Progenitor cell of endocrine pancreas (in vitro differentiated cells): ENCODE data around the gene ITSN2. TPM values are rescaled to one million over a fixed set of nuclear protein-coding genes. Genes with fewer than 3 reads are reported as not detected.
"Not testable (repeated sequence)": the region's sequence is repeated elsewhere in the genome, so short reads cannot be mapped to it uniquely, and the experiment has no call there.

Source experiments
- DNase-seq: peaks from one replicate; pipeline ENCODE4 v3.0.0; 2021; ENCODE audit warnings: low spot score; ENCODE audit not compliant: unreplicated experiment
- H3K27ac Mint-ChIP-seq: 2 replicates; pipeline ENCODE4 v1.8.0; 2021; ENCODE audit warnings: mild to moderate bottlenecking, moderate library complexity, mixed read lengths
- H3K27me3 Mint-ChIP-seq: 2 replicates; pipeline ENCODE4 v1.8.0; 2021; ENCODE audit warnings: mixed read lengths
- H3K36me3 Mint-ChIP-seq: 2 replicates; pipeline ENCODE4 v1.8.0; 2022; ENCODE audit warnings: mixed read lengths; ENCODE audit not compliant: insufficient read depth
- H3K4me1 Mint-ChIP-seq: 2 replicates; pipeline ENCODE4 v1.8.0; 2021; ENCODE audit warnings: low read depth, mixed read lengths
- H3K4me3 Mint-ChIP-seq: 2 replicates; pipeline ENCODE4 v1.8.0; 2021; ENCODE audit warnings: low read depth, mild to moderate bottlenecking, moderate library complexity, mixed read lengths
- H3K9me3 Mint-ChIP-seq: 2 replicates; pipeline ENCODE4 v1.8.0; 2021; ENCODE audit warnings: low read depth, mixed read lengths
- total RNA-seq: library from RNA; stranded (reverse); gene quantifications from 2 replicates; pipeline ENCODE4 v1.2.1, GENCODE V29; 2021
- TF ChIP-seq, protein P1 (sequence below): fragments of 200-600 bp; sonication (generic); IDR thresholded peaks from one replicate; pipeline ENCODE4 v1.5.0; 2021; ENCODE audit warnings: antibody characterized with exemption, mild to moderate bottlenecking; ENCODE audit not compliant: unreplicated experiment

ITSN2 gene
- total RNA-seq, 1 donor from 2014 or later, result 26.7 TPM

- no peak for DNase-seq
- H3K4me1 Mint-ChIP-seq, result peaks cover 2% of the 10 kb centered on the region
- no peaks in the 10 kb centered on the region for H3K36me3 Mint-ChIP-seq
- H3K27ac Mint-ChIP-seq, result no peak overlapping the region
- no peaks in the 10 kb centered on the region for H3K9me3 Mint-ChIP-seq
- no peaks in the 10 kb centered on the region for H3K27me3 Mint-ChIP-seq
- TF ChIP-seq, protein P1, sequence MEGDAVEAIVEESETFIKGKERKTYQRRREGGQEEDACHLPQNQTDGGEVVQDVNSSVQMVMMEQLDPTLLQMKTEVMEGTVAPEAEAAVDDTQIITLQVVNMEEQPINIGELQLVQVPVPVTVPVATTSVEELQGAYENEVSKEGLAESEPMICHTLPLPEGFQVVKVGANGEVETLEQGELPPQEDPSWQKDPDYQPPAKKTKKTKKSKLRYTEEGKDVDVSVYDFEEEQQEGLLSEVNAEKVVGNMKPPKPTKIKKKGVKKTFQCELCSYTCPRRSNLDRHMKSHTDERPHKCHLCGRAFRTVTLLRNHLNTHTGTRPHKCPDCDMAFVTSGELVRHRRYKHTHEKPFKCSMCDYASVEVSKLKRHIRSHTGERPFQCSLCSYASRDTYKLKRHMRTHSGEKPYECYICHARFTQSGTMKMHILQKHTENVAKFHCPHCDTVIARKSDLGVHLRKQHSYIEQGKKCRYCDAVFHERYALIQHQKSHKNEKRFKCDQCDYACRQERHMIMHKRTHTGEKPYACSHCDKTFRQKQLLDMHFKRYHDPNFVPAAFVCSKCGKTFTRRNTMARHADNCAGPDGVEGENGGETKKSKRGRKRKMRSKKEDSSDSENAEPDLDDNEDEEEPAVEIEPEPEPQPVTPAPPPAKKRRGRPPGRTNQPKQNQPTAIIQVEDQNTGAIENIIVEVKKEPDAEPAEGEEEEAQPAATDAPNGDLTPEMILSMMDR, result no peak
- no peak overlapping the region for H3K4me3 Mint-ChIP-seq
Measured at GRCh38 chr2:24343225-24343882, 17.0 kb downstream of the ITSN2 start.

GRCh38 chr2:24342110-24342910 lies 18.0 kb downstream of the ITSN2 start:
- TF ChIP-seq, protein P1, result no peak
- no peaks in the 10 kb centered on the region for H3K27me3 Mint-ChIP-seq
- no peaks in the 10 kb centered on the region for H3K9me3 Mint-ChIP-seq
- peak overlapping the region; percentile 54 for H3K27ac Mint-ChIP-seq
- H3K4me3 Mint-ChIP-seq, result no peak overlapping the region
- peaks cover 10% of the 10 kb centered on the region for H3K4me1 Mint-ChIP-seq
- no peak for DNase-seq
- no peaks in the 10 kb centered on the region for H3K36me3 Mint-ChIP-seq

GRCh38 chr2:24339856-24340262 lies 20.5 kb downstream of the ITSN2 start:
- Mint-ChIP-seq H3K9me3 (peaks cover 5% of the 10 kb centered on the region), H3K27ac (no peak overlapping the region), H3K4me3 (no peak overlapping the region), H3K27me3 (no peaks in the 10 kb centered on the region), H3K36me3 (peaks cover 4% of the 10 kb centered on the region), H3K4me1 (peaks cover 15% of the 10 kb centered on the region)
- DNase-seq, result no peak
- TF ChIP-seq, protein P1, result no peak

GRCh38 chr2:24339098-24339497 lies 21.2 kb downstream of the ITSN2 start:
- not testable (repeated sequence) for H3K36me3 Mint-ChIP-seq, H3K9me3 Mint-ChIP-seq, DNase-seq, H3K27me3 Mint-ChIP-seq, H3K4me3 Mint-ChIP-seq
- peak overlapping the region; percentile 47 for H3K27ac Mint-ChIP-seq
- H3K4me1 Mint-ChIP-seq, result peaks cover 15% of the 10 kb centered on the region

GRCh38 chr2:24337890-24338289 lies 22.4 kb downstream of the ITSN2 start:
- TF ChIP-seq, protein P1, result no peak
- H3K9me3 Mint-ChIP-seq, result peaks cover 5% of the 10 kb centered on the region
- no peak for DNase-seq
- H3K4me1 Mint-ChIP-seq, result peaks cover 16% of the 10 kb centered on the region
- H3K27me3 Mint-ChIP-seq, result no peaks in the 10 kb centered on the region
- no peak overlapping the region for H3K4me3 Mint-ChIP-seq
- no peak overlapping the region for H3K27ac Mint-ChIP-seq
- peaks cover 5% of the 10 kb centered on the region for H3K36me3 Mint-ChIP-seq
